Gastrocnemius medialis (tissue), 4 donors: ENCODE results near the gene PPP1CC.

Experiments used
- CTCF ChIP-seq, 5 experiments: fragments of 450-650 bp in 3 of 5; fragments of 200-600 bp in 2 of 5; sonication (generic) in 2 of 5; IDR thresholded peaks in 4 of 5; conservative IDR thresholded peaks in 1 of 5; 1 replicate in 4 of 5; 2 replicates in 1 of 5; pipeline ENCODE4 v1.5.1; 2016 to 2019; ENCODE audit warnings: antibody characterized with exemption in 5 of 5, mild to moderate bottlenecking in 3 of 5, moderate library complexity in 3 of 5
- POLR2A ChIP-seq, 2 donors: fragments of 450-650 bp; IDR thresholded peaks; one replicate each; pipeline ENCODE4 v1.6.1; 2017; ENCODE audit warnings: antibody characterized with exemption in 2 of 2, mild to moderate bottlenecking in 2 of 2, moderate library complexity in 2 of 2

GRCh38 chr12:110762891-110763290 lies 20.2 kb upstream of the PPP1CC start:
- TF ChIP-seq CTCF (IDR thresholded peaks at IDR 0.05 in 4 of 5, conservative IDR thresholded peaks at IDR 0.05 in 1 of 5): no peak
- no peak for TF ChIP-seq POLR2A (IDR thresholded peaks at IDR 0.05)
